ENCODE measurements around the gene WNT9A. TPM values are rescaled to one million over a fixed set of nuclear protein-coding genes. Genes with fewer than 3 reads are reported as not detected.

Gene WNT9A
- total and polyA plus RNA-seq, 12 donors = 0.18 to 2.9 (median 1.0) TPM

DNA sequence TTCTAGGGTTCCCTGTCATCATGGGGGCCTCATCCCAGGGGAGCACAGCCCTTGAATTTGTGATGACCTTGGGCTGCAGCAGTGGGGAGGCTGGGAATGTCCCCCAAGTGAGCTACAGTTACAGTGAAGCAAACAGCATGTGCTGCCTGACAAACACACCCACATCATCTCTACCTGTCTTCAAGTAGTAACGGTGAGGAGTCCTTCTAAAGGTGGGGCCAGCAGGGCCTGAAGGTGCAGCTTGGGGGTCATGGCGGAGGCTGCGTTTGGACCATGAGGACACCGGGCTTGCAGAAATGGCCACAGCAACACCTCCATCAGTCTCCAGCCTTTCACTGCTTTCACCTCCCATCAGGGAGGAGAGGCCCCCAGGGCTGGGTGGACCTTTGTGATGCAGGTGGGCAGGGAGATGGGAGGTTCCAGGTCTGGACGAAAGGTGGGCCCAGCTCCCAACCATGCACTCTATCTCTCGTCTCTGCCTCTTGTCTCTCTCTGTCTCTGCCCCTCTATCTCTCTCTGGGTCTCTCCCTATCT, 55.7 kb downstream of the WNT9A start:
- WGBS, 4 donors = 83 to 94% (median 90%) methylated on average over 6 of the region's 6 CpGs
- Histone ChIP-seq H3K4me3 (no peak overlapping the region), H3K36me3 (replicated peaks in 1 of 2) (no peaks in the 10 kb centered on the region), H3K27me3 (peaks cover 6% of the 10 kb centered on the region), H3K4me1 (replicated peaks in 1 of 2) (peaks cover 0 to 4% of the 10 kb centered on the region in 2 donors), H3K27ac (no peak overlapping the region), H3K9me3 (replicated peaks in 1 of 3) (no peaks in the 10 kb centered on the region)
- intact Hi-C loops (cut with DNase I) = no loop called here
- peak in 3 of 7 donors; percentile 0 to 11 (median 5) for DNase-seq
- no peak for TF ChIP-seq POLR2A (IDR thresholded peaks at IDR 0.05)
- TF ChIP-seq, protein P1, sequence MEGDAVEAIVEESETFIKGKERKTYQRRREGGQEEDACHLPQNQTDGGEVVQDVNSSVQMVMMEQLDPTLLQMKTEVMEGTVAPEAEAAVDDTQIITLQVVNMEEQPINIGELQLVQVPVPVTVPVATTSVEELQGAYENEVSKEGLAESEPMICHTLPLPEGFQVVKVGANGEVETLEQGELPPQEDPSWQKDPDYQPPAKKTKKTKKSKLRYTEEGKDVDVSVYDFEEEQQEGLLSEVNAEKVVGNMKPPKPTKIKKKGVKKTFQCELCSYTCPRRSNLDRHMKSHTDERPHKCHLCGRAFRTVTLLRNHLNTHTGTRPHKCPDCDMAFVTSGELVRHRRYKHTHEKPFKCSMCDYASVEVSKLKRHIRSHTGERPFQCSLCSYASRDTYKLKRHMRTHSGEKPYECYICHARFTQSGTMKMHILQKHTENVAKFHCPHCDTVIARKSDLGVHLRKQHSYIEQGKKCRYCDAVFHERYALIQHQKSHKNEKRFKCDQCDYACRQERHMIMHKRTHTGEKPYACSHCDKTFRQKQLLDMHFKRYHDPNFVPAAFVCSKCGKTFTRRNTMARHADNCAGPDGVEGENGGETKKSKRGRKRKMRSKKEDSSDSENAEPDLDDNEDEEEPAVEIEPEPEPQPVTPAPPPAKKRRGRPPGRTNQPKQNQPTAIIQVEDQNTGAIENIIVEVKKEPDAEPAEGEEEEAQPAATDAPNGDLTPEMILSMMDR (IDR thresholded peaks at IDR 0.05) = no peak

DNA sequence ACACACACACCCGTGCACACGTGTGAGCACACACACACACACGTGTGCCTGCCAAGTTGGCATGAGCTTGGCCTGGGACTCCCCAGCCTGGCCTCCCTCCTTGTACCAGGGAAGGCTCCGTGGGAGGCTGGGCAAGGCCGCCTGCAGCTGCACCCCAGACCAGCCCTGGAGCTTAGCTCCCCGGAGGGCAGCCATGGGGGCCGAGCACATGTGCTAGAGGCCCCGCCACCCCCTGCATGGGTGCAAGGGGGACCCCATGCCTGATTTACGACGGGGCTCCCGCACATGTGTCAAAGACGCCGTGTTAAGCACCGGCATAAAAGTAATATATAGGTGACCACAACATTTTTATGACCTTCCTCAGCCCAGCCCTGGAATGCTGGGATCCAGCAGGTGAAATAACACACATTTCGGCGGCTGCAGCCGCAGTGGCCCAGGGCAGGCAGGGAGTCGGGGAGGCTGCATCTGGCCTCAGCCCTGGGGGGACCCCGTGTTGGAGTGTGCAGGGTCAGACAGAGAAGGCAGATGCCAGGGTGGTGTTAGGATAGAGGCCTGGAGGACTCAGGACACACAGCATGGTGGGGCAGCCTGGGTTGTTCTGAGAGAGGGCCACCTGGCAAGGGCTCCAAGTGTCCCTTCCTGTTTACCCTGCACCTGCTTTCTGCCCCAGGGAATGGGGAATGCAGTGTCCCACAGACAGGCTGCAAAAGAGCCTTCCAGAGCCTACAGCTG, 56.3 kb downstream of the WNT9A start:
- TF ChIP-seq, protein P1 (IDR thresholded peaks at IDR 0.05) = no peak
- TF ChIP-seq POLR2A (IDR thresholded peaks at IDR 0.05) = no peak
- DNase-seq = peak in 3 of 7 donors; percentile 7 to 34 (median 8)
- H3K4me3 ChIP-seq = no peak overlapping the region
- peaks cover 6% of the 10 kb centered on the region for H3K27me3 ChIP-seq
- no peak overlapping the region for H3K27ac ChIP-seq
- 79 to 85% (median 81%) methylated on average over 12 to 19 of the region's 19 CpGs for WGBS, 4 donors
- no peaks in the 10 kb centered on the region for H3K36me3 ChIP-seq (replicated peaks in 1 of 2)
- H3K4me1 ChIP-seq (replicated peaks in 1 of 2) = peaks cover 0 to 8% of the 10 kb centered on the region in 2 donors
- H3K9me3 ChIP-seq (replicated peaks in 1 of 3) = no peaks in the 10 kb centered on the region
- intact Hi-C loops (cut with DNase I) = no loop called here

DNA sequence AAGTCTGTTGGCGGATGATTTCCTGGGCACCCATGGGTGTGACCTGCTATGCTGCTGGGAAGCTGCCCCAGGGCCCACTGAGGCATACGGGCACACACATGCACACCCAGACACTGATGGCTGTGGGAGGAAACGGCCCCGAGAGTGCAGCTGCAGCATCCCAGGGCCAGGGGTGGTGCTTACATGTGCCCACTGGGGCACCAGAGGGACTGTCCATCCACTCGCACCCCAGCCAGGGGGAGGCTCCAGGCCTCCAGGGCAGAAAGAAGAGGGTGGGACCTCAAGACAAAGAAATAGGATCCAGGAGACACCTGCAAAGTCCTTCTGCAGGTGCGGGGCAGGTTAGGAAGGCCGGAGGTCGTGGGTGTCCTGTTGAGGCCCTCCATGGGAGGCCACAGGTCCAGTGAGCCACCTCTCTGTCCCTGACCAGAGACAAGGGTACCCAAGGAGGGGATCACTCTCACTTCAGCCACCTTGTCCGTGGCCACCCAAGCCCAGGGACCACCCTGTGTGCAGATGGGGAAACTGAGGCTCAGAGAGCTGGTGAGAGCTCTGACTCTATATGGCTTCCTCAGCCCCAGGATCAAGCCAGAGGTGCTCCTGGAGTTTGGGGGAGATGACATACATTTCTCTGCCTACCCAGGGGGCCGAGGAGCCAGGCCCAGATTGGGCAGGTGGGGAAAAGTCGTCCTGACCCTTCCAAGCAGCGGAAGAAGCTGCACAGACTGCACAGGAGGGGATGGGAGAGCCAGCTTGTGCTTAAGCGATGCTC, 57.1 kb downstream of the WNT9A start:
- TF ChIP-seq POLR2A (IDR thresholded peaks at IDR 0.05) = no peak
- TF ChIP-seq, protein P1 (IDR thresholded peaks at IDR 0.05) = no peak
- intact Hi-C loops (cut with DNase I) = no loop called here
- H3K9me3 ChIP-seq (replicated peaks in 1 of 3) = no peaks in the 10 kb centered on the region
- no peak overlapping the region for H3K27ac ChIP-seq
- H3K36me3 ChIP-seq (replicated peaks in 1 of 2) = no peaks in the 10 kb centered on the region
- H3K27me3 ChIP-seq = peaks cover 6% of the 10 kb centered on the region
- WGBS, 4 donors = 88 to 93% (median 90%) methylated on average over 8 to 13 of the region's 13 CpGs
- H3K4me3 ChIP-seq = no peak overlapping the region
- peak in 3 of 7 donors; percentile 7 to 43 (median 13) for DNase-seq
- peaks cover 0 to 8% of the 10 kb centered on the region in 2 donors for H3K4me1 ChIP-seq (replicated peaks in 1 of 2)

DNA sequence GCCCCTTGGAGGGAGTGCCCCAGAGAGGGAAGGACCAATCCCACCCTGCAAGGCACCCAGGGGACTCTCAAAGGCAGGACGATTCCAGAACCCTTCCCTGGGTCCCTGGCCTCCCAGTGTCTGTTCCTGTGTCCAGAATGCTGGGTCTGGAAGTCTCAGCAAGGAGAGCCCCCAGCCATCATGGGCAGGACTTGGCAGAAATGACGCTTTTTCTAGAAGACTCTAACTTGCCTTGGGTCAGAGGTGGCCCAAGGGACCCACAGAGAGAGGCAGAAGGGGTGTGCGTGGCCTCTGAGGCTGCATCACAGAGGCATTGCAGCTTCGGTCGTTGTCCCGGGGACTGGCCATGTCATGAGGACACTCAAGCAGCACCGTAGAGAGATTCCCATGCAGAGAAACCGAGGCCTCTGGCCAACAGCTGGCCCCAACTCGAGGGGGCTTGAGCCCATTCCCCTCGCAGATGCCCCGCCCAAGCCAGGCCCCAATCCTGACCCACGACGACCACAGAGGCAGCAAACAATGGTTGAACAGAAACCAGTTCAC, 57.8 kb downstream of the WNT9A start:
- no peaks in the 10 kb centered on the region for H3K36me3 ChIP-seq (replicated peaks in 1 of 2)
- no peak for TF ChIP-seq POLR2A (IDR thresholded peaks at IDR 0.05)
- TF ChIP-seq, protein P1 (IDR thresholded peaks at IDR 0.05) = no peak
- peak in 4 of 7 donors; percentile 5 to 36 (median 11) for DNase-seq
- H3K27ac ChIP-seq = no peak overlapping the region
- H3K9me3 ChIP-seq (replicated peaks in 1 of 3) = no peaks in the 10 kb centered on the region
- H3K4me3 ChIP-seq = no peak overlapping the region
- peaks cover 0 to 8% of the 10 kb centered on the region in 2 donors for H3K4me1 ChIP-seq (replicated peaks in 1 of 2)
- 84 to 90% (median 88%) methylated on average over 10 to 13 of the region's 13 CpGs for WGBS, 4 donors
- H3K27me3 ChIP-seq = peaks cover 6% of the 10 kb centered on the region
- intact Hi-C loops (cut with DNase I) = no loop called here
